Breast epithelium (tissue), 4 donors: ENCODE data around the gene G6PC1. TPM values are rescaled to one million over a fixed set of nuclear protein-coding genes. Genes with fewer than 3 reads are reported as not detected.
"Not testable (repeated sequence)": the region's sequence is repeated elsewhere in the genome, so short reads cannot be mapped to it uniquely, and the experiment has no call there.

Source experiments
- DNase-seq, 2 donors: peaks; one replicate each; pipeline ENCODE4 v3.0.0-alpha.2; 2019; ENCODE audit warnings: low spot score in 2 of 2
- H3K27ac ChIP-seq, 2 donors: fragments of 200-600 bp; sonication (generic) in 1 of 2; one replicate each; pipeline ENCODE4 v1.5.1; 2016 to 2019; ENCODE audit warnings: mild to moderate bottlenecking in 1 of 2
- H3K27me3 ChIP-seq, 2 donors: fragments of 200-600 bp; sonication (generic) in 1 of 2; one replicate each; pipeline versions ENCODE4 v1.5.1 to v1.6.0; 2017 to 2019; ENCODE audit warnings: control low read depth in 1 of 2, mild to moderate bottlenecking in 1 of 2
- H3K36me3 ChIP-seq: fragments of 200-600 bp; one replicate; pipeline ENCODE4 v1.5.1; 2019
- H3K4me1 ChIP-seq, 2 donors: fragments of 200-600 bp; sonication (generic); one replicate each; pipeline ENCODE4 v1.5.1; 2016 to 2019; ENCODE audit warnings: control low read depth in 1 of 2
- H3K4me3 ChIP-seq, 3 donors: fragments of 200-600 bp; sonication (generic); 1 replicate in 2 of 3; 2 replicates in 1 of 3; pipeline ENCODE4 v1.5.1; 2016 to 2019; ENCODE audit warnings: mild to moderate bottlenecking in 3 of 3, moderate library complexity in 2 of 3
- H3K9me3 ChIP-seq, 2 donors: fragments of 200-600 bp; sonication (generic) in 1 of 2; one replicate each; pipeline ENCODE4 v1.5.1; 2016 to 2019; ENCODE audit warnings: control low read depth in 1 of 2
- POLR2A ChIP-seq: fragments of 450-650 bp; IDR thresholded peaks from one replicate; pipeline ENCODE4 v1.6.1; 2016; ENCODE audit warnings: antibody characterized with exemption, mild to moderate bottlenecking, moderate library complexity
- POLR2AphosphoS5 ChIP-seq, 3 donors: sonication (generic); formaldehyde crosslinking; IDR thresholded peaks; one replicate each; pipeline ENCODE4 v1.6.1; 2017; ENCODE audit warnings: antibody characterized with exemption in 3 of 3
- intact Hi-C: fragments of 100-400 bp; cut with DNase I; formaldehyde crosslinking; loops from one replicate; pipeline ENCODE4 v1.15.1; 2023; ENCODE audit warnings: low total_unique reads
- total RNA-seq, 3 donors: library from RNA; depleted of rRNA; stranded (reverse); fragments of >200 nt; gene quantifications; one replicate each; pipeline ENCODE4 v1.1.0, GENCODE V29; 2016
- TF ChIP-seq, protein P1 (sequence below), 3 donors: fragments of 450-650 bp; IDR thresholded peaks; one replicate each; pipeline ENCODE4 v1.5.1; 2016 to 2017; ENCODE audit warnings: antibody characterized with exemption in 3 of 3, mild to moderate bottlenecking in 3 of 3, moderate library complexity in 3 of 3

G6PC1 gene
- total RNA-seq, 3 donors from 2014 or later, result not detected

DNA sequence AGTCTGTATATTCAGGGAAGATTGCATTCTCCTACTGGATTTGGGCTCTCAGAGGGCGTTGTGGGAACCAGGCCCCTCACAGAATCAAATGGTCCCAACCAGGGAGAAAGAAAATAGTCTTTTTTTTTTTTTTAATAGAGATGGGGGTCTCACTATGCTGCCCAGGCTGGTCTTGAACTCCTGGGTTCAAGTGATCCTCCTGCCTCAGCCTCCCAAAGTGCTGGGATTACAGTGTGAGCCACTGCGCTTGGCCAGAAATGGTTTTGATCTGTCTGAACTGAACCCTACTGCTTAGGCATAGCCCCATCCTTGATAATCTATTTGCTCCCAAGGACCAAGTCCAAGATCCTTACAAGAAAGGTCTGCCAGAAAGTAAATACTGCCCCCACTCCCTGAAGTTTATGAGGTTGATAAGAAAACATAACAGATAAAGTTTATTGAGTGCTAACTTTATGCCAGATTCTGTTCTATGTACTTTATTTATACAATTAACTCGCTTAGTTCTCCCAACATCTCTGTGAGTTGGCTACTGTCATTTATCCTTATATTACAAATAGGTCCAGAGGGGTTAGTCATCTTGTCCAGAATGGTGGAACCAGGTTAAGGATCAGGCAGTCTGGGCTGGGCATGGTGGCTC is 13.5 kb downstream of the G6PC1 start:
- intact Hi-C loops, result no loop called here
- TF ChIP-seq, protein P1, sequence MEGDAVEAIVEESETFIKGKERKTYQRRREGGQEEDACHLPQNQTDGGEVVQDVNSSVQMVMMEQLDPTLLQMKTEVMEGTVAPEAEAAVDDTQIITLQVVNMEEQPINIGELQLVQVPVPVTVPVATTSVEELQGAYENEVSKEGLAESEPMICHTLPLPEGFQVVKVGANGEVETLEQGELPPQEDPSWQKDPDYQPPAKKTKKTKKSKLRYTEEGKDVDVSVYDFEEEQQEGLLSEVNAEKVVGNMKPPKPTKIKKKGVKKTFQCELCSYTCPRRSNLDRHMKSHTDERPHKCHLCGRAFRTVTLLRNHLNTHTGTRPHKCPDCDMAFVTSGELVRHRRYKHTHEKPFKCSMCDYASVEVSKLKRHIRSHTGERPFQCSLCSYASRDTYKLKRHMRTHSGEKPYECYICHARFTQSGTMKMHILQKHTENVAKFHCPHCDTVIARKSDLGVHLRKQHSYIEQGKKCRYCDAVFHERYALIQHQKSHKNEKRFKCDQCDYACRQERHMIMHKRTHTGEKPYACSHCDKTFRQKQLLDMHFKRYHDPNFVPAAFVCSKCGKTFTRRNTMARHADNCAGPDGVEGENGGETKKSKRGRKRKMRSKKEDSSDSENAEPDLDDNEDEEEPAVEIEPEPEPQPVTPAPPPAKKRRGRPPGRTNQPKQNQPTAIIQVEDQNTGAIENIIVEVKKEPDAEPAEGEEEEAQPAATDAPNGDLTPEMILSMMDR (IDR thresholded peaks at IDR 0.05), result no peak
- no peak for TF ChIP-seq POLR2A
- TF ChIP-seq POLR2AphosphoS5 (IDR thresholded peaks at IDR 0.05), result no peak

GRCh38 chr17:42915288-42915687 is 14.7 kb downstream of the G6PC1 start:
- intact Hi-C loops, H3K4me1 ChIP-seq, H3K4me3 ChIP-seq, H3K36me3 ChIP-seq, H3K27ac ChIP-seq, H3K9me3 ChIP-seq, DNase-seq, H3K27me3 ChIP-seq: not testable (repeated sequence)

More for the DNA sequence above, 13.5 kb downstream of the G6PC1 start:
- DNase-seq, result no peak
- Histone ChIP-seq H3K4me1 (no peaks in the 10 kb centered on the region), H3K36me3 (no peaks in the 10 kb centered on the region), H3K27ac (no peak overlapping the region), H3K27me3 (no peaks in the 10 kb centered on the region), H3K4me3 (no peak overlapping the region), H3K9me3 (no peaks in the 10 kb centered on the region)

DNA sequence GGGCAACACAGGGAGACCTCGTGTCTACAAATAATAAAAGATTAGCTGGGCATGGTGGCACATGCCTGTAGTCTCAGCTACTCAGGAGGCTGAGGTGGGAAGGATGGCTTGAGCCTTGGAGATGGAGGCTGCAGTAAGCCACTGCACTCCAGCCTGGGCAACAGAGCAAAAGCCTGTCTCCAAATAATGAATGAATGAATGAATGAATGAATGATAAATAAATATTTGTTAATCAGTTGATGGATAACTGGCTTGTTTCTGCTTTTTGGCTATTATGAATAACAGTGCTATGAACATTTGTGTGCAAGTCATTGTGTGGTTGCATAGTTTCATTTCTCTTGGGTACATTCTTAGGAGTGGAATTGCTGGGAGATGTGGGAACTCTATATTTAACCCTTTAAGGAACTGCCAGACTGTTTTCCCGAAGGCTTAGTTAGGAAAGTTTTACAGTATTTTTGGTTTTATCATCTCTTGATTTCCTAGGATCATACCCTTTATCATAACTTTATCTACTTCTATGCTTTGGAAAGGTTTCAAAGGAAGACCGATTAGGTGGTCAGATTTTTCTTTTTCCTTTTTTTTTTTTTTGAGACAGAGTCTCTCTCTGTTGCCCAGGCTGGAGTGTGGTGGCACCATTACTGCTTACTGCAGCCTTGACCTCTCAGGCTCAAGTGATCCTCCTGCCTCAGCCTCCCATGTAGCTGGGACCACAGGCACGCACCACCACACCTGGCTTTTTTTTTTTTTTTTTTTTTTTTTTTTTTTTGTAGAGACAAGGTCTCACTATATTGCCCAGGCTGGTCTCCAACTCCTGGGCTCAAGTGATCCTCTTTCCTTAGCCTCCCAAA is 16.0 kb downstream of the G6PC1 start:
- H3K36me3 ChIP-seq, intact Hi-C loops, H3K27ac ChIP-seq: not testable (repeated sequence)

GRCh38 chr17:42917236-42917603 is 16.6 kb downstream of the G6PC1 start:
- no peaks in the 10 kb centered on the region for H3K27me3 ChIP-seq
- no peaks in the 10 kb centered on the region for H3K9me3 ChIP-seq
- DNase-seq, result no peak
- TF ChIP-seq POLR2A (no peak), POLR2AphosphoS5 (IDR thresholded peaks at IDR 0.05) (no peak)
- TF ChIP-seq, protein P1 (IDR thresholded peaks at IDR 0.05), result no peak
- H3K4me3 ChIP-seq, result no peak overlapping the region
- no peaks in the 10 kb centered on the region for H3K36me3 ChIP-seq
- no peaks in the 10 kb centered on the region for H3K4me1 ChIP-seq
- intact Hi-C loops, result no loop called here
- H3K27ac ChIP-seq, result no peak overlapping the region

More for the DNA sequence above, 16.0 kb downstream of the G6PC1 start:
- H3K27me3 ChIP-seq, H3K9me3 ChIP-seq, H3K4me3 ChIP-seq, DNase-seq, H3K4me1 ChIP-seq: not testable (repeated sequence)

GRCh38 chr17:42918902-42919521 is 18.4 kb downstream of the G6PC1 start:
- Histone ChIP-seq H3K27ac (no peak overlapping the region), H3K27me3 (no peaks in the 10 kb centered on the region), H3K9me3 (no peaks in the 10 kb centered on the region), H3K4me3 (no peak overlapping the region), H3K36me3 (no peaks in the 10 kb centered on the region), H3K4me1 (no peaks in the 10 kb centered on the region)
- no peak for DNase-seq
- intact Hi-C loops, result no loop called here
- no peak for TF ChIP-seq POLR2A

- H3K36me3 ChIP-seq, H3K27me3 ChIP-seq, H3K4me1 ChIP-seq, H3K4me3 ChIP-seq, DNase-seq, H3K27ac ChIP-seq, intact Hi-C loops, H3K9me3 ChIP-seq: not testable (repeated sequence)
These were observed 19.0 kb downstream of the G6PC1 start for GRCh38 chr17:42919522-42920077.
